Suprapubic skin (tissue), 4 donors: ENCODE results near the gene ZBTB2. TPM values are rescaled to one million over a fixed set of nuclear protein-coding genes. Genes with fewer than 3 reads are reported as not detected.
A peak's percentile ranks its signal among the peaks of the same experiment; 100 is the strongest.

Source experiments
- DNase-seq, 2 donors: peaks; one replicate each; pipeline ENCODE4 v3.0.0-alpha.2; 2019; ENCODE audit warnings: low spot score in 2 of 2
- H3K27ac ChIP-seq: fragments of 200-600 bp; sonication (generic); one replicate; pipeline ENCODE4 v1.5.1; 2019
- H3K27me3 ChIP-seq: fragments of 200-600 bp; sonication (generic); one replicate; pipeline ENCODE4 v1.5.1; 2019
- H3K36me3 ChIP-seq: fragments of 200-600 bp; sonication (generic); one replicate; pipeline ENCODE4 v1.5.1; 2019
- H3K4me1 ChIP-seq: fragments of 200-600 bp; sonication (generic); one replicate; pipeline ENCODE4 v1.5.1; 2019
- H3K4me3 ChIP-seq: fragments of 200-600 bp; sonication (generic); one replicate; pipeline ENCODE4 v1.5.1; 2019; ENCODE audit warnings: mild to moderate bottlenecking
- H3K9me3 ChIP-seq: fragments of 200-600 bp; sonication (generic); one replicate; pipeline ENCODE4 v1.5.1; 2019
- CTCF ChIP-seq, 2 donors: fragments of 200-600 bp in 1 of 2; fragments of 450-650 bp in 1 of 2; sonication (generic) in 1 of 2; IDR thresholded peaks; one replicate each; pipeline ENCODE4 v1.5.1; 2016 to 2019; ENCODE audit warnings: antibody characterized with exemption in 2 of 2, mild to moderate bottlenecking in 1 of 2, moderate library complexity in 1 of 2
- EP300 ChIP-seq: sonication (generic); formaldehyde crosslinking; IDR thresholded peaks from one replicate; pipeline ENCODE4 v1.6.1; 2017; ENCODE audit warnings: antibody characterized with exemption
- POLR2A ChIP-seq, 2 donors: fragments of 450-650 bp; IDR thresholded peaks; one replicate each; pipeline ENCODE4 v1.6.1; 2017; ENCODE audit warnings: antibody characterized with exemption in 2 of 2, mild to moderate bottlenecking in 2 of 2, moderate library complexity in 2 of 2
- POLR2AphosphoS5 ChIP-seq, 3 donors: sonication (generic); formaldehyde crosslinking; IDR thresholded peaks; one replicate each; pipeline ENCODE4 v1.6.1; 2017; ENCODE audit warnings: antibody characterized with exemption in 3 of 3
- WGBS: methylation state at CpG from one replicate; pipeline ENCODE4 v1.1.5; 2018; 5-methylcytosine and 5-hydroxymethylcytosine counted together
- total RNA-seq, 4 donors: library from RNA; depleted of rRNA; stranded (reverse); fragments of >200 nt; gene quantifications; one replicate each; pipeline ENCODE4 v1.1.0, GENCODE V29; 2016

ZBTB2 gene
- total RNA-seq, 4 donors from 2014 or later: 9.5 to 17.5 (median 13.0) TPM

- Histone ChIP-seq H3K27me3 (no peaks in the 10 kb centered on the region), H3K27ac (no peak overlapping the region), H3K36me3 (peaks cover 22% of the 10 kb centered on the region), H3K9me3 (no peaks in the 10 kb centered on the region), H3K4me3 (no peak overlapping the region), H3K4me1 (peaks cover 14% of the 10 kb centered on the region)
- TF ChIP-seq CTCF (IDR thresholded peaks at IDR 0.05) (no peak), EP300 (no peak), POLR2A (IDR thresholded peaks at IDR 0.05) (no peak), POLR2AphosphoS5 (IDR thresholded peaks at IDR 0.05) (no peak)
- no peak for DNase-seq
- WGBS: 80% methylated on average over 4 of the region's 4 CpGs
Observed at GRCh38 chr6:151403919-151404308, 12.6 kb upstream of the ZBTB2 start.

- Histone ChIP-seq H3K4me3 (no peak overlapping the region), H3K27ac (no peak overlapping the region), H3K36me3 (peaks cover 12% of the 10 kb centered on the region), H3K27me3 (no peaks in the 10 kb centered on the region), H3K4me1 (peaks cover 14% of the 10 kb centered on the region), H3K9me3 (no peaks in the 10 kb centered on the region)
- DNase-seq: no peak
- TF ChIP-seq CTCF (IDR thresholded peaks at IDR 0.05): no peak
- TF ChIP-seq POLR2A (IDR thresholded peaks at IDR 0.05): no peak
- no peak for TF ChIP-seq EP300
- no peak for TF ChIP-seq POLR2AphosphoS5 (IDR thresholded peaks at IDR 0.05)
- 97% methylated on average over 1 of the region's 1 CpG for WGBS
Observed at GRCh38 chr6:151402228-151402627, 10.9 kb upstream of the ZBTB2 start.

- H3K4me1 ChIP-seq: peaks cover 23% of the 10 kb centered on the region
Observed at GRCh38 chr6:151400473-151400872, 9.1 kb upstream of the ZBTB2 start.

GRCh38 chr6:151399679-151400078 lies 8.3 kb upstream of the ZBTB2 start:
- H3K9me3 ChIP-seq: no peaks in the 10 kb centered on the region
- TF ChIP-seq POLR2AphosphoS5 (IDR thresholded peaks at IDR 0.05): no peak
- TF ChIP-seq CTCF (IDR thresholded peaks at IDR 0.05): no peak
- TF ChIP-seq EP300: no peak
- TF ChIP-seq POLR2A (IDR thresholded peaks at IDR 0.05): no peak
- DNase-seq: no peak
- WGBS: 48% methylated on average over 3 of the region's 3 CpGs
- peaks cover 11% of the 10 kb centered on the region for H3K36me3 ChIP-seq
- H3K27me3 ChIP-seq: no peaks in the 10 kb centered on the region
- no peak overlapping the region for H3K27ac ChIP-seq
- no peak overlapping the region for H3K4me3 ChIP-seq
- H3K4me1 ChIP-seq: peaks cover 28% of the 10 kb centered on the region

More at GRCh38 chr6:151400473-151400872, 9.1 kb upstream of the ZBTB2 start:
- no peaks in the 10 kb centered on the region for H3K9me3 ChIP-seq
- H3K27me3 ChIP-seq: no peaks in the 10 kb centered on the region
- TF ChIP-seq EP300: no peak
- no peak for TF ChIP-seq POLR2AphosphoS5 (IDR thresholded peaks at IDR 0.05)
- TF ChIP-seq CTCF (IDR thresholded peaks at IDR 0.05): no peak
- no peak for TF ChIP-seq POLR2A (IDR thresholded peaks at IDR 0.05)
- no peak overlapping the region for H3K27ac ChIP-seq
- DNase-seq: no peak
- 68% methylated on average over 6 of the region's 6 CpGs for WGBS
- peaks cover 12% of the 10 kb centered on the region for H3K36me3 ChIP-seq
- H3K4me3 ChIP-seq: no peak overlapping the region

- peaks cover 54% of the 10 kb centered on the region for H3K4me1 ChIP-seq
- TF ChIP-seq POLR2AphosphoS5 (IDR thresholded peaks at IDR 0.05): no peak
- 47% methylated on average over 4 of the region's 4 CpGs for WGBS
- no peaks in the 10 kb centered on the region for H3K36me3 ChIP-seq
- H3K27ac ChIP-seq: no peak overlapping the region
- no peak for DNase-seq
- no peaks in the 10 kb centered on the region for H3K27me3 ChIP-seq
- H3K4me3 ChIP-seq: no peak overlapping the region
- H3K9me3 ChIP-seq: no peaks in the 10 kb centered on the region
Observed at GRCh38 chr6:151393410-151393809, 2.1 kb upstream of the ZBTB2 start.

GRCh38 chr6:151392427-151392826 lies 1.1 kb upstream of the ZBTB2 start:
- H3K27ac ChIP-seq: peak overlapping the region; percentile 96
- H3K4me3 ChIP-seq: peak overlapping the region; percentile 85
- no peaks in the 10 kb centered on the region for H3K27me3 ChIP-seq
- DNase-seq: no peak
- WGBS: 0% methylated on average over 3 of the region's 3 CpGs
- no peaks in the 10 kb centered on the region for H3K9me3 ChIP-seq
- no peaks in the 10 kb centered on the region for H3K36me3 ChIP-seq
- H3K4me1 ChIP-seq: peaks cover 58% of the 10 kb centered on the region
- TF ChIP-seq CTCF (IDR thresholded peaks at IDR 0.05) (no peak), POLR2AphosphoS5 (IDR thresholded peaks at IDR 0.05) (no peak), EP300 (no peak), POLR2A (IDR thresholded peaks at IDR 0.05) (no peak)
